Heart left ventricle (tissue), 13 donors: ENCODE data around the gene ANP32E.

Experiments used
- CTCF ChIP-seq, 12 donors: fragments of 200-600 bp; sonication (generic) in 4 of 12; IDR thresholded peaks; one replicate each; pipeline versions ENCODE4 v1.5.0 to v1.8.0; 2018 to 2022; ENCODE audit warnings: antibody characterized with exemption in 12 of 12, mild to moderate bottlenecking in 5 of 12
- POLR2A ChIP-seq, 2 donors: fragments of 450-650 bp; IDR thresholded peaks; one replicate each; pipeline ENCODE4 v1.6.1; 2017; ENCODE audit warnings: antibody characterized with exemption in 2 of 2, mild to moderate bottlenecking in 2 of 2, moderate library complexity in 2 of 2
- donor health status: ischemic (EF 13 %, LVEDD 7.1; RV severe dilation, severe dysfunction).
- donor health status: DM: no; HTN: yes; CAD: no.
- donor health status: DM: no; HTN: no; CAD: no.
- donor health status: ischemic (EF 25% LVEDD 6.9; RV normal size, moderate dysfunction).
- donor health status: ischemic (EF 25% LVEDD 5.7; RV mildly dilated, moderate dysfunction).
- donor health status: ischemic (EF 35%, LVEDD 5.7; RV mildly dilated, moderate dysfunction).
- donor health status: nonischemic (EF 11% LVEDD 7.7; RV severe dilation, severe dysfunction).
- donor health status: DM: yes; HTN: yes; CAD: no.
- donor health status: PGD.
- donor health status: ischemic (EF 29% LVEDD 5.4; RV normal size, mild dysfunction).
- donor health status: nonischemic (EF 23%, LVEDD 6.1; RV moderate dilation, normal function).

- no peak for TF ChIP-seq POLR2A (IDR thresholded peaks at IDR 0.05)
- TF ChIP-seq CTCF (IDR thresholded peaks at IDR 0.05), result peak; percentile 46 to 71 (median 59)
Observed at GRCh38 chr1:150186789-150187559, 48.9 kb downstream of the ANP32E start.
